Keratinocyte (primary cell): Measurements from ENCODE around the gene SAMD4A. TPM values are rescaled to one million over a fixed set of nuclear protein-coding genes. Genes with fewer than 3 reads are reported as not detected.

Experiments used
- DNase-seq: peaks from one replicate; pipeline ENCODE4 v3.0.0-alpha.2; 2011; ENCODE audit warnings: low read depth, missing footprints, low spot score
- FAIRE-seq: peaks from 2 replicates; lab custom pipeline; 2011; peaks lifted over from hg19 to GRCh38; lab: Jason Lieb, UNC
- H2AFZ ChIP-seq: 2 replicates; pipeline ENCODE4 v1.6.0; 2012; ENCODE audit warnings: low read length, control low read depth, inconsistent platforms; ENCODE audit not compliant: control insufficient read depth
- H3K27ac ChIP-seq: 2 replicates; pipeline ENCODE4 v1.5.1; 2011; ENCODE audit warnings: low read length; ENCODE audit not compliant: control insufficient read depth, insufficient read depth
- H3K27me3 ChIP-seq: 3 replicates; pipeline ENCODE4 v1.6.0; 2011; ENCODE audit warnings: low read length; ENCODE audit not compliant: control insufficient read depth, insufficient read depth; ENCODE audit errors: extremely low read depth
- H3K36me3 ChIP-seq, 2 experiments: 2 replicates in 1 of 2; 3 replicates in 1 of 2; pipeline ENCODE4 v1.5.1; 2011; ENCODE audit warnings: low read length in 2 of 2, mild to moderate bottlenecking in 1 of 2; ENCODE audit not compliant: control insufficient read depth in 2 of 2, insufficient read depth in 2 of 2; ENCODE audit errors: extremely low read depth in 1 of 2
- H3K4me1 ChIP-seq: 3 replicates; pipeline ENCODE4 v1.5.1; 2011; ENCODE audit warnings: low read length; ENCODE audit not compliant: control insufficient read depth, insufficient read depth; ENCODE audit errors: extremely low read depth
- H3K4me2 ChIP-seq: 3 replicates; pipeline ENCODE4 v1.6.0; 2011; ENCODE audit warnings: low read depth, low read length; ENCODE audit not compliant: control insufficient read depth, insufficient read depth; ENCODE audit errors: extremely low read depth
- H3K4me3 ChIP-seq, 3 experiments: fragments of 200-600 bp in 1 of 3; sonication (generic) in 1 of 3; 2 replicates in 2 of 3; 3 replicates in 1 of 3; pipeline ENCODE4 v1.5.1; 2011 to 2016; ENCODE audit warnings: low read length in 3 of 3, mild to moderate bottlenecking in 3 of 3, control low read depth in 2 of 3, inconsistent platforms in 1 of 3, low read depth in 1 of 3, mixed read lengths in 1 of 3, mixed run types in 1 of 3, moderate library complexity in 1 of 3; ENCODE audit not compliant: control insufficient read depth in 2 of 3, insufficient read depth in 2 of 3; ENCODE audit errors: extremely low read depth in 1 of 3
- H3K79me2 ChIP-seq: 2 replicates; pipeline ENCODE4 v1.6.0; 2012; ENCODE audit warnings: low read length; ENCODE audit not compliant: control insufficient read depth, insufficient read depth
- H3K9ac ChIP-seq: 3 replicates; pipeline ENCODE4 v1.6.0; 2011; ENCODE audit warnings: low read length; ENCODE audit not compliant: control insufficient read depth, insufficient read depth; ENCODE audit errors: extremely low read depth
- H3K9me1 ChIP-seq: 3 replicates; pipeline ENCODE4 v1.6.0; 2011; ENCODE audit warnings: low read length; ENCODE audit not compliant: control insufficient read depth, insufficient read depth; ENCODE audit errors: extremely low read depth
- H3K9me3 ChIP-seq: 2 replicates; pipeline ENCODE4 v1.5.1; 2012; ENCODE audit warnings: low read depth, low read length; ENCODE audit not compliant: control insufficient read depth
- H4K20me1 ChIP-seq: 3 replicates; pipeline ENCODE4 v1.6.0; 2011; ENCODE audit warnings: low read length; ENCODE audit not compliant: control insufficient read depth, insufficient read depth; ENCODE audit errors: extremely low read depth
- EZH2 ChIP-seq: IDR thresholded peaks from one replicate; pipeline ENCODE4 v1.6.1; 2012; ENCODE audit warnings: inconsistent platforms, mild to moderate bottlenecking, low read length, moderate library complexity
- dilution Hi-C: fragments of 300-500 bp; cut with MboI; formaldehyde crosslinking; loops from one replicate; pipeline ENCODE4 v1.7.0; 2020; ENCODE audit warnings: low sequenced_read_pairs; ENCODE audit not compliant: extremely low pct_ligation_motif_present
- polyA plus RNA-seq, 5 experiments: library from polyadenylated mRNA; depleted of rRNA in 3 of 5; stranded (reverse) in 3 of 5; stranded (forward) in 1 of 5; unstranded in 1 of 5; fragments of >200 nt; gene quantifications; 1 replicate in 1 of 5; 2 replicates in 3 of 5; 3 replicates in 1 of 5; pipeline versions ENCODE4 v1.2.1 to v1.2.3, GENCODE V29; 2011 to 2012; ENCODE audit warnings: missing spikeins in 2 of 5, low read depth in 1 of 5, low replicate concordance in 1 of 5
- TF ChIP-seq, protein P1 (sequence below), 3 experiments: IDR thresholded peaks in 1 of 3; conservative IDR thresholded peaks in 1 of 3; optimal IDR thresholded peaks in 1 of 3; 2 replicates in 2 of 3; 3 replicates in 1 of 3; pipeline versions ENCODE3 to v1.5.1; 2011; ENCODE audit warnings: low read length in 3 of 3, mild to moderate bottlenecking in 3 of 3, moderate library complexity in 2 of 3, control low read depth in 1 of 3, inconsistent platforms in 1 of 3; ENCODE audit not compliant: insufficient read depth in 2 of 3; ENCODE audit errors: extremely low read depth in 1 of 3

The SAMD4A gene
- polyA plus RNA-seq, 1 donor (not counting 4 experiments of a cell fraction or from before 2014, with no cell fraction given) = 16.2 TPM

DNA sequence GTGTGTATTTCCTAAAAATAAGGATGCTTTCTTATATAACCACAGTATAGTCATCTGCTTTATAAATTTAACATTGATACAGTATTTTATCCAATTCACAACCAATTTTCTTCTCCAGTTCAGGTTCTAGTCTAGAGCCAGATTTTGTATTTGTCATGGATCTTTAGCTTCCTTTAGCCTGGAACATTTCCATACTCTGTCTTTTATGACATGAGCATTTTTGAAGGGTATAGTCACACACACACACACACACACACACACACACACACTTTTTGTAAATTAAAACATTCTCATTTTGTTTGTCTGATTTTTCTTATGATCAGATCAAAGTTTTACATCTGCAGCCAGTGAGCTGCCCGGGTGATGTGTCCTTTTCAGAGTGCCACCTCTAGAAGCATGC, 31.8 kb upstream of the SAMD4A start:
- no peaks in the 10 kb centered on the region for H3K27me3 ChIP-seq
- no peaks in the 10 kb centered on the region for H3K9me1 ChIP-seq
- H3K36me3 ChIP-seq = peaks cover 3% of the 10 kb centered on the region in 2 experiments
- no peak overlapping the region for H3K4me3 ChIP-seq
- H3K9ac ChIP-seq = no peak overlapping the region
- TF ChIP-seq, protein P1, sequence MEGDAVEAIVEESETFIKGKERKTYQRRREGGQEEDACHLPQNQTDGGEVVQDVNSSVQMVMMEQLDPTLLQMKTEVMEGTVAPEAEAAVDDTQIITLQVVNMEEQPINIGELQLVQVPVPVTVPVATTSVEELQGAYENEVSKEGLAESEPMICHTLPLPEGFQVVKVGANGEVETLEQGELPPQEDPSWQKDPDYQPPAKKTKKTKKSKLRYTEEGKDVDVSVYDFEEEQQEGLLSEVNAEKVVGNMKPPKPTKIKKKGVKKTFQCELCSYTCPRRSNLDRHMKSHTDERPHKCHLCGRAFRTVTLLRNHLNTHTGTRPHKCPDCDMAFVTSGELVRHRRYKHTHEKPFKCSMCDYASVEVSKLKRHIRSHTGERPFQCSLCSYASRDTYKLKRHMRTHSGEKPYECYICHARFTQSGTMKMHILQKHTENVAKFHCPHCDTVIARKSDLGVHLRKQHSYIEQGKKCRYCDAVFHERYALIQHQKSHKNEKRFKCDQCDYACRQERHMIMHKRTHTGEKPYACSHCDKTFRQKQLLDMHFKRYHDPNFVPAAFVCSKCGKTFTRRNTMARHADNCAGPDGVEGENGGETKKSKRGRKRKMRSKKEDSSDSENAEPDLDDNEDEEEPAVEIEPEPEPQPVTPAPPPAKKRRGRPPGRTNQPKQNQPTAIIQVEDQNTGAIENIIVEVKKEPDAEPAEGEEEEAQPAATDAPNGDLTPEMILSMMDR (optimal IDR thresholded peaks at IDR 0.05 in 1 of 3, IDR thresholded peaks at IDR 0.05 in 1 of 3, conservative IDR thresholded peaks at IDR 0.05 in 1 of 3; ENCODE audit: extremely low read depth in 1 of 3, insufficient read depth in 2 of 3, low read length in 3 of 3) = no peak
- TF ChIP-seq EZH2 = no peak
- H2AFZ ChIP-seq = no peak overlapping the region
- no peak overlapping the region for H3K27ac ChIP-seq
- no peak overlapping the region for H3K4me2 ChIP-seq
- FAIRE-seq (no peak), DNase-seq (no peak)
- dilution Hi-C loops = no loop called here
- H3K4me1 ChIP-seq = no peaks in the 10 kb centered on the region
- no peaks in the 10 kb centered on the region for H3K9me3 ChIP-seq
- H4K20me1 ChIP-seq = no peaks in the 10 kb centered on the region
- H3K79me2 ChIP-seq = no peaks in the 10 kb centered on the region

DNA sequence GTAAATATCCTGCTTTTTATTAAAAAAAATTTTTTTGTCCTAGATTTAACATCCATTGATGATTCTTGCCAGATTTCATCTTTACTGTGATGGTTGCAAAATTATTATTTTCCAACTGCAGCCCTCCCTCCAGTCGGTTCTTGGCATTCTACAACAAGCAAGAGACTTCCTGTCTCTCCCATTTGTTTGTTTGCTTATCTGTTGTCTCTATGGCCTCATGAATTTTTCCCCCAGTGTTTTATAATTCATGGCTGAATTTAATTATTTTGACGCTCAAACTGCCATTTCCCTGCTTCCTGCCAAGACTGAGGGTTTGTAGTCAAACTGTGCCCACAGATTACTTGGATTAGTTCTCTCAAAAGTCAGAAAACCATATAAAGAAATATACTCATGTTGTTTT, 31.3 kb upstream of the SAMD4A start:
- Histone ChIP-seq H3K27me3 (no peaks in the 10 kb centered on the region), H3K9ac (no peak overlapping the region), H3K27ac (no peak overlapping the region), H3K4me2 (no peak overlapping the region), H3K36me3 (peaks cover 3% of the 10 kb centered on the region in 2 experiments), H4K20me1 (no peaks in the 10 kb centered on the region), H3K9me3 (no peaks in the 10 kb centered on the region), H3K4me1 (no peaks in the 10 kb centered on the region), H3K9me1 (no peaks in the 10 kb centered on the region), H3K79me2 (no peaks in the 10 kb centered on the region), H3K4me3 (no peak overlapping the region), H2AFZ (no peak overlapping the region)
- no peak for FAIRE-seq
- TF ChIP-seq, protein P1 (optimal IDR thresholded peaks at IDR 0.05 in 1 of 3, IDR thresholded peaks at IDR 0.05 in 1 of 3, conservative IDR thresholded peaks at IDR 0.05 in 1 of 3; ENCODE audit: extremely low read depth in 1 of 3, insufficient read depth in 2 of 3, low read length in 3 of 3) = no peak
- TF ChIP-seq EZH2 = no peak
- no peak for DNase-seq
- dilution Hi-C loops = no loop called here
